Right atrium auricular region (tissue), 2 donors: ENCODE data around the gene TPO. TPM values are rescaled to one million over a fixed set of nuclear protein-coding genes. Genes with fewer than 3 reads are reported as not detected.
A peak's percentile ranks its signal among the peaks of the same experiment; 100 is the strongest.

Experiments used
- DNase-seq: peaks from one replicate; pipeline ENCODE4 v3.0.0-alpha.2; 2019; ENCODE audit warnings: low spot score
- H3K27ac ChIP-seq, 2 donors: fragments of 200-600 bp; sonication (generic); 1 replicate in 1 of 2; 2 replicates in 1 of 2; pipeline ENCODE4 v1.5.1; 2016 to 2019
- H3K27me3 ChIP-seq, 2 donors: fragments of 200-600 bp; sonication (generic); one replicate each; pipeline versions ENCODE4 v1.5.1 to v1.6.0; 2017 to 2019
- H3K36me3 ChIP-seq: fragments of 200-600 bp; sonication (generic); one replicate; pipeline ENCODE4 v1.5.1; 2016
- H3K4me1 ChIP-seq, 2 donors: fragments of 200-600 bp; sonication (generic); one replicate each; pipeline versions ENCODE4 v1.5.1 to v1.6.0; 2017 to 2019
- H3K4me3 ChIP-seq, 2 donors: fragments of 200-600 bp; sonication (generic); 1 replicate in 1 of 2; 2 replicates in 1 of 2; pipeline ENCODE4 v1.5.1; 2017 to 2019; ENCODE audit warnings: mild to moderate bottlenecking in 1 of 2, moderate library complexity in 1 of 2
- H3K9me3 ChIP-seq, 2 donors: fragments of 200-600 bp; sonication (generic); one replicate each; pipeline ENCODE4 v1.5.1; 2019
- total RNA-seq, 2 donors: library from RNA; depleted of rRNA; stranded (reverse); fragments of >200 nt; gene quantifications; one replicate each; pipeline ENCODE4 v1.1.0, GENCODE V29; 2016
- TF ChIP-seq, protein P1 (sequence below), 2 donors: fragments of 200-600 bp; sonication (generic); IDR thresholded peaks; one replicate each; pipeline ENCODE4 v1.5.1; 2019; ENCODE audit warnings: antibody characterized with exemption in 2 of 2

Gene TPO
- total RNA-seq, 2 donors from 2014 or later, result 0.08 to 2.7 TPM

DNA sequence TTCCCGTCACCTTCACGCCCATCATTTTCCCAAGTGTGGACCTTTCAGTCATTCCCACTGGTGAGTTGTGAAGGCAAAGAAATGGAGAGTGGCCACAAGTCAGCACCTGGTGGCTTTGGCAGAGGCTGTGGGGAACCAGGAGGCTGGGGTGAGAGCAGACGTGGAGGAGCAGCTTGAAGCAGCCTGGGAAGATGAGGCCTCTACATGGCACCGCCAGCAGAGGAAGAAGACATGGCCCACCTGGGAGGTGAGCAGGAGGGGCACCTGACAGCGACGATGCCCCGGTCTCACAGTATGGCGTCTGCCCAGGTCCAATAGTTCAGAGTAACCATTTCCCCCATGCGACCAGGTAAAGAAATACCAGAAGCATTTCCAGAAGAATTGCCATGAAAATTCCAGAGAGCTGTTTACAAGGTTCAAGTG lies 69.0 kb downstream of the TPO start:
- TF ChIP-seq, protein P1, sequence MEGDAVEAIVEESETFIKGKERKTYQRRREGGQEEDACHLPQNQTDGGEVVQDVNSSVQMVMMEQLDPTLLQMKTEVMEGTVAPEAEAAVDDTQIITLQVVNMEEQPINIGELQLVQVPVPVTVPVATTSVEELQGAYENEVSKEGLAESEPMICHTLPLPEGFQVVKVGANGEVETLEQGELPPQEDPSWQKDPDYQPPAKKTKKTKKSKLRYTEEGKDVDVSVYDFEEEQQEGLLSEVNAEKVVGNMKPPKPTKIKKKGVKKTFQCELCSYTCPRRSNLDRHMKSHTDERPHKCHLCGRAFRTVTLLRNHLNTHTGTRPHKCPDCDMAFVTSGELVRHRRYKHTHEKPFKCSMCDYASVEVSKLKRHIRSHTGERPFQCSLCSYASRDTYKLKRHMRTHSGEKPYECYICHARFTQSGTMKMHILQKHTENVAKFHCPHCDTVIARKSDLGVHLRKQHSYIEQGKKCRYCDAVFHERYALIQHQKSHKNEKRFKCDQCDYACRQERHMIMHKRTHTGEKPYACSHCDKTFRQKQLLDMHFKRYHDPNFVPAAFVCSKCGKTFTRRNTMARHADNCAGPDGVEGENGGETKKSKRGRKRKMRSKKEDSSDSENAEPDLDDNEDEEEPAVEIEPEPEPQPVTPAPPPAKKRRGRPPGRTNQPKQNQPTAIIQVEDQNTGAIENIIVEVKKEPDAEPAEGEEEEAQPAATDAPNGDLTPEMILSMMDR (IDR thresholded peaks at IDR 0.05), result no peak
- no peaks in the 10 kb centered on the region for H3K4me1 ChIP-seq
- no peak for DNase-seq
- H3K9me3 ChIP-seq, result no peaks in the 10 kb centered on the region
- no peak overlapping the region for H3K4me3 ChIP-seq
- no peaks in the 10 kb centered on the region for H3K27me3 ChIP-seq
- no peak overlapping the region for H3K27ac ChIP-seq
- H3K36me3 ChIP-seq, result no peaks in the 10 kb centered on the region

DNA sequence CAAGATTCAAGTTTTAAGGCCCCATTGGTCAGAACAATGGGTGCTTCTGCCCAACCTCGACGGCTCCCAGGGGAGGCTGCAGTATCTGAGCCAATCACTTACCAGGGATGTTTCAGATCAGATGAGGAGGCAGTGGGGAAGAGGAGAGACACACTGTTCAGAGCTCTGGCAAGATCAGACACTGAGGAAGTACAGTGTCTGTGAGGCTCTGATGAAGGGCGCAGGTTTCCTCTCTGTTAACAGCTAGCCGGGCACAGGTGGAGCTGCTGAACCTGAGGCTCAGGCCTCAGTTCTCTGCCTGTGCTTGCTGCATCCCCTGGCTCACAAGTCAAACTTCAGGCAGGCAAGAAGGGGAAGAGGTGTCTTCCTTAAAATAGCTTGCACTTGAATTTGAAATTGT lies 69.7 kb downstream of the TPO start:
- H3K4me1 ChIP-seq, result no peaks in the 10 kb centered on the region
- H3K27me3 ChIP-seq, result no peaks in the 10 kb centered on the region
- H3K36me3 ChIP-seq, result no peaks in the 10 kb centered on the region
- no peak for DNase-seq
- TF ChIP-seq, protein P1 (IDR thresholded peaks at IDR 0.05), result no peak
- H3K9me3 ChIP-seq, result no peaks in the 10 kb centered on the region
- H3K27ac ChIP-seq, result no peak overlapping the region
- H3K4me3 ChIP-seq, result no peak overlapping the region

DNA sequence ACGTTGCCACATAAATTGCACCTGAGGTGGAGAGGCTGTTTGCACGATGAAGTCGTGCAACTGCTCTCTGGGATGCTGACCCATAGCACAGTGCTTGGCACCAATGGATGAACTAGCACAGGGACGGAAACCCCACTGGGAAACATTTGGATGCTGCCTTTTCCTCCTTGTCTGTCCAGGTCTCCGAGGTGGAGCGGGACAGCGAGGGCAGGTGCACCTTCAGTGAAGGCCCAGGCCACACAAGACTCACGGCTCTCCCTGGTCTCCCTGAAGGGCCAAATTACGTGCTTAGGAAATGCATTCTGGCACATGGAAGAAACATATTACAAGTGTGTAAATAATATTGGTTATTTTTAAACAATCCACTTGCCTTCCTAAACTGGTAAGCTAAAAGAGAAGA lies 70.3 kb downstream of the TPO start:
- H3K4me3 ChIP-seq, result no peak overlapping the region
- TF ChIP-seq, protein P1 (IDR thresholded peaks at IDR 0.05), result no peak
- no peak overlapping the region for H3K27ac ChIP-seq
- no peaks in the 10 kb centered on the region for H3K36me3 ChIP-seq
- no peaks in the 10 kb centered on the region for H3K9me3 ChIP-seq
- H3K4me1 ChIP-seq, result no peaks in the 10 kb centered on the region
- peak; percentile 36 for DNase-seq
- H3K27me3 ChIP-seq, result no peaks in the 10 kb centered on the region

DNA sequence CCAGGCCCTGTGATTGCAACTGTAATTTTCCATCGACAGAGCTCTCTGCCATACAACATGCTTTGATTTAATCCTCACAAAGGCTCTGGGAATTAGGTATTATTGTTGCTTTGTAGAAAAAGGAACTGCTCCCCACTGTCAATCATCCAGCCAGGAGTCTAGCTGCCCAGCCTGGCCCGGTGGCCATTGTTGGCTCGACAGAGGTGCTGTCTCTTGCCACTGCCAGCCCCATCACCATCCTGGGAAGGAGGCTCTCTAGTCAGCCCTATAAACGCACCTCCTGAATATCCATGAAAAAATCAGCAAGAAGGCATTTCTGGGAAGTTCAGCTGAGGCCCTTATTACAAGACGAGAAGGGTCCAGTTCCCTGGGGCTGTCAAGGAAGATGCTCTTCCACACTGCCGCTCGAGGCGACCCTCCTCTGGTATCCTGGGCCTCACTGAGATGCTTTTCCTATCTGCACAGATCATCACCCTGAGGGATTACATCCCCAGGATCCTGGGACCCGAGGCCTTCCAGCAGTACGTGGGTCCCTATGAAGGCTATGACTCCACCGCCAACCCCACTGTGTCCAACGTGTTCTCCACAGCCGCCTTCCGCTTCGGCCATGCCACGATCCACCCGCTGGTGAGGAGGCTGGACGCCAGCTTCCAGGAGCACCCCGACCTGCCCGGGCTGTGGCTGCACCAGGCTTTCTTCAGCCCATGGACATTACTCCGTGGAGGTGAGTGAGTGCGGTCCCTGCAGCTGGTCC lies 71.0 kb downstream of the TPO start:
- TF ChIP-seq, protein P1 (IDR thresholded peaks at IDR 0.05), result no peak
- H3K4me3 ChIP-seq, result no peak overlapping the region
- no peaks in the 10 kb centered on the region for H3K4me1 ChIP-seq
- no peaks in the 10 kb centered on the region for H3K9me3 ChIP-seq
- no peaks in the 10 kb centered on the region for H3K36me3 ChIP-seq
- peak; percentile 30 for DNase-seq
- H3K27ac ChIP-seq, result no peak overlapping the region
- H3K27me3 ChIP-seq, result no peaks in the 10 kb centered on the region

DNA sequence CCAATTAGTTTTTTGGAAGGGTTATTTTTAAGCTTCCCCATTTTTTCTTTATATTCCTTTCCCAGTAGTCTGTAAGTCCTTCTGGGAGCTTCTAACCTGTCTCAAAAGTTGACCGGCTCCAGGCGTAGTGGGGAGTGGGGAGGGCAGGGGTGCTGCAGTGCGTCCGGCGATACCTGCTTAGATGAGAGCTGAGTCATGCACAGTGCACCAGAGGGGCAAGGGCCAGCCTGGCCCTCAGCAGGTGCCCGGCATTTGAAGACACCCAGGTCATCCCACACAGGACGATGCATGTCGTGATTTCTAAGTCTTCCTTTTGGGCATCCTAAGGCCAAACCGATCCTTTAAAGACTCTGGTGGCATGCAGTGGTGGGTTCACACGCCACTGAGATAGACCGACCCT lies 73.4 kb downstream of the TPO start:
- Histone ChIP-seq H3K4me1 (no peaks in the 10 kb centered on the region), H3K27me3 (no peaks in the 10 kb centered on the region), H3K27ac (no peak overlapping the region), H3K36me3 (no peaks in the 10 kb centered on the region), H3K4me3 (no peak overlapping the region), H3K9me3 (no peaks in the 10 kb centered on the region)
- peak; percentile 18 for DNase-seq
- TF ChIP-seq, protein P1 (IDR thresholded peaks at IDR 0.05), result no peak

DNA sequence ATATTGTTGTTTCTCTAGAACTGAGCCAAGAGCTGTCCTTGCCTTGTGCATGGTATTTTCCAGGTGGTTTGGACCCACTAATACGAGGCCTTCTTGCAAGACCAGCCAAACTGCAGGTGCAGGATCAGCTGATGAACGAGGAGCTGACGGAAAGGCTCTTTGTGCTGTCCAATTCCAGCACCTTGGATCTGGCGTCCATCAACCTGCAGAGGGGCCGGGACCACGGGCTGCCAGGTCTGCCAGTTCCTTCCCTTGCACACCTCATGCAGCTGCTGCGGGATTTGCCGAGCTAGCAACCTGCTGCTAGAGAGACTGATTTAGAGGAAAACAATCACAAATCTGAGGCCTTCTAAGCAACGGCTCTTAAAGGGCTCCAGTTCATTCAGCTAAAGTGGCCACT lies 74.5 kb downstream of the TPO start:
- TF ChIP-seq, protein P1 (IDR thresholded peaks at IDR 0.05), result no peak
- Histone ChIP-seq H3K4me3 (no peak overlapping the region), H3K27ac (no peak overlapping the region), H3K9me3 (no peaks in the 10 kb centered on the region), H3K36me3 (no peaks in the 10 kb centered on the region), H3K4me1 (no peaks in the 10 kb centered on the region), H3K27me3 (no peaks in the 10 kb centered on the region)
- peak; percentile 5 for DNase-seq
